HUES48 (cell line): ENCODE data around the gene MYO7B.

Experiments
- H3K27ac ChIP-seq: one replicate; pipeline ENCODE4 v1.7.0; 2013; ENCODE audit warnings: low read depth, low read length, inconsistent platforms
- H3K27me3 ChIP-seq: 2 replicates; pipeline ENCODE4 v1.6.1; 2013; ENCODE audit warnings: mild to moderate bottlenecking, low read length; ENCODE audit not compliant: control insufficient read depth, insufficient read depth
- H3K36me3 ChIP-seq: 2 replicates; pipeline ENCODE4 v1.6.1; 2013; ENCODE audit warnings: low read length; ENCODE audit not compliant: control insufficient read depth, insufficient read depth
- H3K4me1 ChIP-seq: 2 replicates; pipeline ENCODE4 v1.6.1; 2013; ENCODE audit warnings: mild to moderate bottlenecking, low read length; ENCODE audit not compliant: control insufficient read depth, insufficient read depth
- H3K4me3 ChIP-seq: 2 replicates; pipeline ENCODE4 v1.5.1; 2013; ENCODE audit warnings: mild to moderate bottlenecking, low read depth, low read length
- H3K9ac ChIP-seq: 2 replicates; pipeline ENCODE4 v1.6.1; 2013; ENCODE audit warnings: mild to moderate bottlenecking, low read depth, low read length, moderate library complexity
- H3K9me3 ChIP-seq: 2 replicates; pipeline ENCODE4 v1.6.1; 2013; ENCODE audit warnings: low read length; ENCODE audit not compliant: control insufficient read depth, insufficient read depth

Gene MYO7B

DNA sequence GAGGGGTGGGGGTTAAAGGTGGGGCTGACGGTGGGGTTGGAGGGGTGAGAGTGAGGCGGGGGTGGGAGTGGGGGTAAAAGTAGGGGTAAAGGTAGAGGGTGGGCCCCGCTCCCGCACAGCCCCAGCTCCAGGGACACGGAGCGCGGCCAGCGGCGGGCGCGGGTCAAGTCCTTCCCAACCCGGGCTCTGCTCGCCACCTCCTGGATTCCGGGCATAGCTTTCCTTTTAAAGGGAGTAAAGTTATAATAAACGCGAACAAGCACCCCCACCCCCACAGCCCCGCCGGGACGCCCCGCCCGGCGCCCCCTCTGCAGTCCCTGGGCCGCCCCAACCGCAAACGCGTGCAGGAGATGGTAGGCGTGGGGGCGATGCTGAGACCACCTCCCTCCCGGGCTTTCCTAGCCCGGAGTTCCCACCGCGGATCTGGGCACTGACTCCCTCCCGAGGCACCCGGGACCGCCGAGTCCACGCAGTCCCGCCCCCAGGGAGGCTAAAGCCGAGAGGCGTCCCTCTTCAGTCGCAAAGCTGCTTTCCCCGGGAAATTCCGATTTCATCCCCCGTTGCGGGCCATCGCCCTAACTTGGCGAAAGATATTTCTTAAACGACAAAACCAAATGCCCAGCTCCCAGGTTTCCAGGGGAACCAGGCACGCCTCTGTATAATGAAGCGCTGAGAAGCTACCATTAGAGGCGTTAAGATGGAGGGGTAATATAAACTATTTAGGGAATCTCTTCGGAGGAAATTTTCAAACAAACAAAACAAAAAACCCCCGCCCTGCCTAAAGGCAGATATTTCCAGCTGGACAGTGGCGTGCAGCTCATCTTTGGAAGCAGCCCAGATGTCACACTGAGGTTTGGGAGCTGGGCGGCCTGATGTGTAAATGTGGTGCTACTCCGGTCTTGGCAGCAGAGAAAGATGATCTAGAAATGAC, 140.1 kb downstream of the MYO7B start, which contains the start of gene LIMS2:
LIMS2 (minus strand) TSS at position 200 of the 931 bp plus-strand sequence. CDS start 506 bp downstream, outside the sequence.
- no peak within 1 kb of the TSS for H3K9ac ChIP-seq
- peak within 1 kb of the TSS; percentile 68 for H3K4me3 ChIP-seq
- no peaks in the 10 kb centered on the region for H3K9me3 ChIP-seq
- peaks cover 8% of the 10 kb centered on the region for H3K4me1 ChIP-seq
- H3K27me3 ChIP-seq = peaks cover 56% of the 10 kb centered on the region
- H3K36me3 ChIP-seq = no peaks in the 10 kb centered on the region
- H3K27ac ChIP-seq = no peak within 1 kb of the TSS

DNA sequence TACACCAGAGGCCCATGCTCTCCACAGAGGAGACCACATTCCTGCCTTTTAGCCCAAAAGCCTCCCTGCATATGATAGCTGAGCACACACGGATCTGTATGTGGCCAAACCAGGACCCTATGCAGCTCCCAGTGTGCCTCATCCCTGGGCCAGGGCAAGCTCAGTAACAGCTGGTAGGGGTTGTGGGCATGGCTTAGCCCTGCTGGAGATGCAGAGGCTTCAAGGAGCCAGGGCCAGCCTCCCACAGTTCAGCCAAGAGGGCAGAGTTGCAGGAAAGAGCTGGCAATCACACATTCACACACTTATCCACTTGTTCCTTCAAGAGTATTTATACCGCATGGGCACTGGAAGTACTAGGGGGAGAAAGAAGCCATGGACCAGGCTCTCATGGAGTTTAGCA, 141.4 kb downstream of the MYO7B start:
- peaks cover 8% of the 10 kb centered on the region for H3K4me1 ChIP-seq
- no peaks in the 10 kb centered on the region for H3K36me3 ChIP-seq
- H3K27me3 ChIP-seq = peaks cover 56% of the 10 kb centered on the region
- H3K27ac ChIP-seq = no peak overlapping the region
- no peak overlapping the region for H3K9ac ChIP-seq
- H3K4me3 ChIP-seq = no peak overlapping the region
- no peaks in the 10 kb centered on the region for H3K9me3 ChIP-seq

DNA sequence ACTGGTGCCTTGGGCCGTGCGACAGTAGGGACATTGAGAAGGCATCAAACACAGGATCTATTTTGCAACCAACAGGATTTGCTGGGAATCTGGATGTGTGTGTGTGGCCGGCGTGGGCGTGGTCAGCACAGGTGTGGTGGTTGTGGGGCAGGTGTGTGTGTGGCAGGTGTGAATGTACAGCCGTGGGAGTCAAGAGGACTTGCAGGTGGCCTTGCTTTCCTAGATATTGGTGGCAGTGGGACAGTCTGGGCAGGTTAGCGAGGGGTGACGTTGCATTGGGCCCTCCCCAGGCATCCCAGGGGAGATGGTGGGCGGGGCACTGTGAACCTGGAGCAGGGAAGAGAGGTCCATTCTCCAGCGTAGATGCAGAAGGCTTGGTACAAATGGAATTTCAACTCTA, 143.0 kb downstream of the MYO7B start:
- Histone ChIP-seq H3K9ac (no peak overlapping the region), H3K9me3 (no peaks in the 10 kb centered on the region), H3K36me3 (no peaks in the 10 kb centered on the region), H3K4me1 (peaks cover 8% of the 10 kb centered on the region), H3K27me3 (peaks cover 44% of the 10 kb centered on the region), H3K27ac (no peak overlapping the region), H3K4me3 (no peak overlapping the region)

DNA sequence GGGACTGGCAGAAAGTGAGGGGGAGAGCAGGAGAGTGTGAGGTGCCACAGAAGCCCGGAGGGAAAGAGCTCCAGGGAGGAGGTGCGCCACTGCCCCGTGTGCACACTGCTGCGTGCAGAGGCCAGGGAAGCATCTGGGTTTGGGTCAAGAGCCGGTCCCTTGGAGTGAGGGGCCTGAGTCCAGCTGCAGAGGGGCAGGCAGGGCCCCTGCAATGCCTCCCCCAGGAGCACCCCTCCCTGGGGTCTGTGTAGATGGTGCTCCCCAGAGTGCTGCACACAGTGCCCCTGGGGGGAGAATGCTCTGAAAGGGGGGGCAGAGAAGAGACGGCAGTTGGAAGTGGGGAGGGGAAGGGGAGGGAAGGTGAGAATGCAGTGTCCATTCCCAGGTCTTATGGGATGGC, 143.5 kb downstream of the MYO7B start:
- Histone ChIP-seq H3K9ac (no peak overlapping the region), H3K9me3 (no peaks in the 10 kb centered on the region), H3K36me3 (no peaks in the 10 kb centered on the region), H3K27ac (no peak overlapping the region), H3K4me1 (peaks cover 8% of the 10 kb centered on the region), H3K4me3 (no peak overlapping the region), H3K27me3 (peaks cover 39% of the 10 kb centered on the region)

DNA sequence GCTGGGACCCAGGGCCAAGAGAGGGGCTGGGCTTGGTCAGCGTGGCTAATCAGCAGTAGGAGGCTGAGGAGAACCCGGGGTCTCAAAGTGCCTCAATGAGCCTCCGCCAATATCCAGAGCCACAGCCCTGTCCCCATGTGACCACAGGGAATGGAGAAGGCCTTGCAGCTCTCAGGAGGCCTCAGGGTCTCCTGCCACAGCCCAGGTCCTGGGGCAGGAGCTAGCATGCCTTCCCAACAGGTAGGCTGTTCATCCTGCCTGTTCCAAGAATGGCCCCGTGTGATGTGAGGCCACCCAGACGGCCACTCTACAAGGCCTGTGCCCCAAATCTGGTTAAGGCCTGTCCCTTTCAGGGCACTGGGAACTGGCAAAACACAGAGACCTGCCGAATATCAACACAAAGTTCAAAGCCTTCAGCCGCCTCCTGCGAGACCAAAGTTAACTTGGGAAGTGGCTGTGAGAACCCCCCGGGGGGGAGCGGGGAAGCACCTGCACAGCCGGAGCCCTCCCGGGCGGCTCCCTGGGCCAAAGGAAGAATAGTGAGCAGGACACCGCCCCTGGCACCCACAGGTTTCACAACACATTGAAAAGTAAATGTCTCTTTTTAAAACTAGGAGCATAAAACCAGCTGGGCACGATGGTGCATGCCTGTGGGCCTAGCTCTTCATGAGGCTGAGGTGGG, 144.3 kb downstream of the MYO7B start:
- no peaks in the 10 kb centered on the region for H3K36me3 ChIP-seq
- no peaks in the 10 kb centered on the region for H3K9me3 ChIP-seq
- peaks cover 31% of the 10 kb centered on the region for H3K27me3 ChIP-seq
- H3K27ac ChIP-seq = no peak overlapping the region
- H3K9ac ChIP-seq = no peak overlapping the region
- no peak overlapping the region for H3K4me3 ChIP-seq
- peaks cover 4% of the 10 kb centered on the region for H3K4me1 ChIP-seq

DNA sequence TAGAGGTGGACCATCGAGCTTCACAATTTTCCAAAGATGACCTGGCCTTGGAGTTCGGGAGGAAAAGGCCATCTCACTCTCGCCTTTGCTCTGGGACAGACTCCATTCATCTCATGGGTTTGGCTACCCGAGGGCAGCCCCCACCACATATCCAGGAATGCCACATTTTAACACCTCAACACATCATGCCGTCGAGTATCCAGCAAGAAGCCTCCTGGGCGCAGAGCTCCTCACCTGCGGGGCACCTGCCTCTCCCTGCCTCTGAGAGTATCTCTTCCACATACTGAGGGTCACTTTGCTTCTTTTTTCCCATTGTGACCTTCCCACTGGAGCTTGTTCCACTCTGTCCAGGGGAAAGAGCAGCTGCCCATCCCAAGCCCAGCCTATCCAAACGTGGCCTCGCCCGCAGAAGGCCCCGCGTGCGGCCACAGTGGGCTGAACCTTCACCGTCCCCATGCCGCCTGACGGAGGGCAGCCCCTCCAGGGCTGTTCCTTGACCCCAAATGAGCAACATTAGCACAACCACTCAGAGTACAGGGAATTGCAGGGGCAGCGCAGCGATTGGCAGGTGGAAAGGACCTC, 145.3 kb downstream of the MYO7B start:
- H3K36me3 ChIP-seq = no peaks in the 10 kb centered on the region
- H3K4me3 ChIP-seq = no peak overlapping the region
- H3K9ac ChIP-seq = no peak overlapping the region
- no peaks in the 10 kb centered on the region for H3K9me3 ChIP-seq
- peaks cover 26% of the 10 kb centered on the region for H3K27me3 ChIP-seq
- peaks cover 3% of the 10 kb centered on the region for H3K4me1 ChIP-seq
- H3K27ac ChIP-seq = no peak overlapping the region

DNA sequence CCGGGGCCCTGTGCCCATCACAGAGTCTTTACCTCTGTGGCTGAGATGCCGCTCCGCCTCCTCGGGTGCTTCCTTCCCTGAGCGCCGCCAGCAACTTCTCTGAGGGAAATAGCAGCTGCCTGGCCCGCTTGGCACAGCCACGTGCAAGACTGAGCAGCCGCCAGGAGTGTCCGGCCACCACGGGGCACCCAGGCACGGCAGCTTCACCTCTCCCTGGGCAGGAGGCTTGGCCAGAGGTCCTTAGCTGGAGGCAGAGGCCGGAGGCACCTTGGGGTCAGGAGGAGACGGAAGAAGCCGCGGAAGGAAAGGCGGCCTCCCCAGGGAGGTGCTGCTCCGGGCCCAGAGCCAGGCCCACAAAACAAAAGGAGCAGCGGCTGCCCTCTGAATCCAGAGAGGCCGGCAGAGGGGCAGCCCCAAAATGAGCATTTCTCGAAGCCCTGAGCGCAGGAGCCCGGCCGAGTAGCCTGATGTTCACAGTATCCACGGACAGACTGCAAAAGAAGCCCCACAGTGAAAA, 145.9 kb downstream of the MYO7B start:
- Histone ChIP-seq H3K27ac (no peak overlapping the region), H3K9ac (no peak overlapping the region), H3K4me3 (no peak overlapping the region), H3K36me3 (no peaks in the 10 kb centered on the region), H3K9me3 (no peaks in the 10 kb centered on the region), H3K4me1 (no peaks in the 10 kb centered on the region), H3K27me3 (peaks cover 21% of the 10 kb centered on the region)

DNA sequence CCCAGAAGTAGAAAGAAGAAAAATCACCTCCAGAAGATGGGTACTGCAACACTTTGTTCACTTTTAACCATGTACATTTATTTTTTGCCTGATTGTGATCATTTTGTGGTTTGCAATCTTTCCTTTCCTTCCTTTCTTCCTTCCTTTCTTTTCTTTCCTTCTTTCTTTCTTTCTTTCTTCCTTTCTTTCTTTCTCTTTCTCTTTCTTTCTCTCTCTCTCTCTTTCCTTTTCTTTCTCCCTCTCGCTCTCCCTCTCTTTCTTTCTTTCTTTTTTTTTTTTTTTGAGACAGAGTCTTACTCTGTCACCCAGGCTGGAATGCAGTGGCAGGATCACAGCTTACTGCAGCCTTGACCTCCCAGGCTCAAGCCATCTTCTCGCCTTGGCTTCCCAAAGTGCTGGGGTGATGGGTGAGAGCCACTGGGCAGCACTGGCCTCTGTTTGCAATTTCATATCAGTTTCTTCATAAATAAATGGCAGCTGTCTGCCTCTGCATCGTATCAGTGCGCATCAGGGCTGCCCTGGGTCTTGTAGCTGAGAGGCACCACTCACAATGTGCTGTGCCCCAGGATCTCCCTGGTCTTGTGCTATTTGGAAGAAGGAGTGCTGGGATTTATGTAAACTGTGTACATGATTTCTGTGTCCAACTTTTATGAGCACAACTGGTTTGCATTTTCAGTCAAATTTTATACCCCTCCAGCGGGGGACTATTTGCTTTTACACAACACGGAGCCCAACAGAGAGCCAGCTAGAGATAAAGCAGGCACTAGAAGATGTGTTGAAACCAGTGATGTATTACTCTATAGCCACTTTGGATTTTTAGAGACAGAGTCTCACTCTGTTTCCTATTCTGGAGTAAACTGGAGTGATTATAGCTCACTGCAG, 146.7 kb downstream of the MYO7B start:
- Histone ChIP-seq H3K9me3 (no peaks in the 10 kb centered on the region), H3K27me3 (peaks cover 12% of the 10 kb centered on the region), H3K4me3 (no peak overlapping the region), H3K9ac (no peak overlapping the region), H3K27ac (no peak overlapping the region), H3K4me1 (no peaks in the 10 kb centered on the region), H3K36me3 (no peaks in the 10 kb centered on the region)

DNA sequence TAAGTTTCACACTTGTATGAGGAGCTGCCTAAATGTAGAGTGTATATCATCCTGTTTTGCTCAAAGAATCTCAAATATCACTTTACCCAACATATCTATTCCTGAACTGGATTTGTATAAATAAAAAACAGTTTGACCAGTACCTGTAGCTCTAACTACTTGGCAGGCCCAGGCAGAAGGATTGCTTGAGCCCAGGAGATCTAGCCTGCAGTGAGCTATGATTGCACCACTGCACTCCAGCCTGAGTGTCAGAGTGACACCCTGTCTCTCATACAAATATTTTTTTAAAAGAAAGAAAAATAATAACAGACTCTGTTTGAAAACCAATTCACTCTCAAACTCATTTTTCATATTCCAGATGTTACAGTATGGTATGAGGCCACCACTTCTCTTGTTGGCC, 147.6 kb downstream of the MYO7B start:
- 0 out of 2 replicates have a peak, but pooled peaks cover 4% of the 10 kb centered on the region for H3K27me3 ChIP-seq
- H3K36me3 ChIP-seq = no peaks in the 10 kb centered on the region
- no peak overlapping the region for H3K27ac ChIP-seq
- H3K4me1 ChIP-seq = no peaks in the 10 kb centered on the region
- H3K9me3 ChIP-seq = no peaks in the 10 kb centered on the region
- no peak overlapping the region for H3K9ac ChIP-seq
- no peak overlapping the region for H3K4me3 ChIP-seq

DNA sequence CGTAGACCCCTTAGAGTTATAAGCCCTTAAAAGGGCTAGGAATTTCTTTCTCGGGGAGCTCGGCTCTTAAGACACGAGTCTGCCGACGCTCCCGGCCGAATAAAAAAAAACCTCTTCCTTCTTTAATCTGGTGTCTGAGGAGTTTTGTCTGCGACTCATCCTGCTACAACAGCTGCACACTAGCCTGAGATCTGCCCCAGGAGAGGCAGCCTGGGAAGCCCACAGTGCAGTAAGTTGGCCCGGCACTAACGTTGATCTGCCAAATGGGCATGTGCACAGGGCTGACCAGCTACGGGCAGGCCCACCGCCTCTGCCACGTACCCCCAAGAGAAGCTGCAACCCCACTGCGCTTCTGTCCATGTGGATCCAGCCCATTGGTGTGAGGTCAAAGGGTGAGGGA, 148.3 kb downstream of the MYO7B start:
- no peak overlapping the region for H3K4me3 ChIP-seq
- H3K9me3 ChIP-seq = no peaks in the 10 kb centered on the region
- no peaks in the 10 kb centered on the region for H3K36me3 ChIP-seq
- H3K9ac ChIP-seq = no peak overlapping the region
- no peaks in the 10 kb centered on the region for H3K27me3 ChIP-seq
- H3K27ac ChIP-seq = no peak overlapping the region
- H3K4me1 ChIP-seq = no peaks in the 10 kb centered on the region
